Panc1 (cell line): ENCODE measurements around the gene KIF23. TPM values are rescaled to one million over a fixed set of nuclear protein-coding genes. Genes with fewer than 3 reads are reported as not detected.

Experiments used
- ATAC-seq: fragments of 200-7000 bp; cut with Tn5 transposase; 2 replicates; pipeline ENCODE4 v1.9.1; 2020; ENCODE audit warnings: mild to moderate bottlenecking, moderate library complexity
- BruUV-seq: library from RNA; stranded (reverse); fragments of 400-500 nt; replicated peaks from 2 replicates; lab custom pipeline; 2021; lab: Mats Ljungman, UMichigan
- CTCF ChIA-PET: fragments of 300-600 bp; sonication (Branson Sonifier 250); formaldehyde crosslinking; loops from one replicate; lab custom pipeline; 2022; ENCODE audit warnings: antibody characterized with exemption; lab: Charles Lee
- POLR2A ChIA-PET: fragments of 300-600 bp; sonication (Branson Sonifier 250); formaldehyde crosslinking; loops from one replicate; lab custom pipeline; 2022; ENCODE audit warnings: antibody characterized with exemption; lab: Charles Lee
- DNase-seq: peaks from one replicate; pipeline ENCODE4 v3.0.0-alpha.2; 2010; ENCODE audit warnings: low read depth, low spot score
- H3K27ac ChIP-seq: 2 replicates; pipeline ENCODE4 v1.5.1; 2011; ENCODE audit warnings: mild to moderate bottlenecking, low read length, inconsistent platforms
- H3K27me3 ChIP-seq: fragments of 200-500 bp; sonication (Bioruptor generic); 2 replicates; pipeline ENCODE4 v1.6.0; 2014; ENCODE audit warnings: low read length, inconsistent platforms; ENCODE audit not compliant: control insufficient read depth, insufficient read depth
- H3K36me3 ChIP-seq: fragments of 200-500 bp; sonication (Bioruptor generic); 2 replicates; pipeline ENCODE4 v1.5.1; 2014; ENCODE audit warnings: inconsistent platforms, mild to moderate bottlenecking, low read length, moderate library complexity; ENCODE audit not compliant: control insufficient read depth, insufficient read depth
- H3K4me1 ChIP-seq: 2 replicates; pipeline ENCODE4 v1.5.1; 2011; ENCODE audit warnings: inconsistent platforms, mild to moderate bottlenecking, low read length, moderate library complexity; ENCODE audit not compliant: control insufficient read depth, insufficient read depth
- H3K4me3 ChIP-seq, 2 experiments: 2 replicates each; pipeline ENCODE4 v1.5.1; 2011 to 2012; ENCODE audit warnings: low read depth in 2 of 2, low read length in 2 of 2, mild to moderate bottlenecking in 2 of 2, inconsistent platforms in 1 of 2, moderate library complexity in 1 of 2
- H3K9me3 ChIP-seq: fragments of 200-500 bp; sonication (Bioruptor generic); 2 replicates; pipeline ENCODE4 v1.5.1; 2014; ENCODE audit warnings: low read depth, mild to moderate bottlenecking, inconsistent platforms, low read length, moderate library complexity; ENCODE audit not compliant: control insufficient read depth, insufficient read depth
- POLR2AphosphoS5 ChIP-seq: IDR thresholded peaks from 2 replicates; pipeline ENCODE4 v1.6.1; 2012; ENCODE audit warnings: mild to moderate bottlenecking, low read depth, low read length, moderate library complexity
- SIN3A ChIP-seq: IDR thresholded peaks from 2 replicates; pipeline ENCODE4 v1.6.1; 2012; ENCODE audit warnings: low read depth, mild to moderate bottlenecking, low read length, moderate library complexity, borderline replicate concordance; ENCODE audit not compliant: insufficient read depth
- TCF7L2 ChIP-seq: IDR thresholded peaks from 2 replicates; pipeline ENCODE4 v1.6.1; 2011; ENCODE audit warnings: mild to moderate bottlenecking, low read depth, low read length, inconsistent platforms
- in situ Hi-C: cut with HindIII; loops from 2 replicates; pipeline ENCODE4 v1.10.0; 2016; ENCODE audit warnings: low sequenced_read_pairs, low pct_unique_long_range_greater_than_20kb
- intact Hi-C: fragments of 100-400 bp; cut with micrococcal nuclease; formaldehyde crosslinking; loops from one replicate; pipeline ENCODE4 v1.10.0; 2022; ENCODE audit not compliant: unreplicated experiment
- total RNA-seq: library from RNA; stranded (reverse); gene quantifications from one replicate; pipeline ENCODE4 v1.2.1, GENCODE V29; 2021; ENCODE audit not compliant: unreplicated experiment
- TF ChIP-seq, protein P1 (sequence below): fragments of 450-650 bp; IDR thresholded peaks from 2 replicates; pipeline ENCODE4 v1.5.1; 2017; ENCODE audit warnings: mild to moderate bottlenecking

Gene KIF23
- total RNA-seq, 1 experiment from 2014 or later, result 82.5 TPM

GRCh38 chr15:69497667-69498066 is 83.5 kb downstream of the KIF23 start:
- TF ChIP-seq, protein P1, sequence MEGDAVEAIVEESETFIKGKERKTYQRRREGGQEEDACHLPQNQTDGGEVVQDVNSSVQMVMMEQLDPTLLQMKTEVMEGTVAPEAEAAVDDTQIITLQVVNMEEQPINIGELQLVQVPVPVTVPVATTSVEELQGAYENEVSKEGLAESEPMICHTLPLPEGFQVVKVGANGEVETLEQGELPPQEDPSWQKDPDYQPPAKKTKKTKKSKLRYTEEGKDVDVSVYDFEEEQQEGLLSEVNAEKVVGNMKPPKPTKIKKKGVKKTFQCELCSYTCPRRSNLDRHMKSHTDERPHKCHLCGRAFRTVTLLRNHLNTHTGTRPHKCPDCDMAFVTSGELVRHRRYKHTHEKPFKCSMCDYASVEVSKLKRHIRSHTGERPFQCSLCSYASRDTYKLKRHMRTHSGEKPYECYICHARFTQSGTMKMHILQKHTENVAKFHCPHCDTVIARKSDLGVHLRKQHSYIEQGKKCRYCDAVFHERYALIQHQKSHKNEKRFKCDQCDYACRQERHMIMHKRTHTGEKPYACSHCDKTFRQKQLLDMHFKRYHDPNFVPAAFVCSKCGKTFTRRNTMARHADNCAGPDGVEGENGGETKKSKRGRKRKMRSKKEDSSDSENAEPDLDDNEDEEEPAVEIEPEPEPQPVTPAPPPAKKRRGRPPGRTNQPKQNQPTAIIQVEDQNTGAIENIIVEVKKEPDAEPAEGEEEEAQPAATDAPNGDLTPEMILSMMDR, result no peak
- TF ChIP-seq POLR2AphosphoS5 (no peak), TCF7L2 (no peak), SIN3A (no peak)
- POLR2A ChIA-PET, result no interaction called here
- no TSS peak for BruUV-seq
- no peak overlapping the region for H3K4me3 ChIP-seq
- ATAC-seq, result no peak
- CTCF ChIA-PET, result no interaction called here
- DNase-seq, result no peak
- intact Hi-C loops (no loop called here), in situ Hi-C loops (no loop called here)
- no peaks in the 10 kb centered on the region for H3K36me3 ChIP-seq
- H3K27me3 ChIP-seq, result no peaks in the 10 kb centered on the region
- no peak overlapping the region for H3K27ac ChIP-seq
- no peaks in the 10 kb centered on the region for H3K4me1 ChIP-seq
- no peaks in the 10 kb centered on the region for H3K9me3 ChIP-seq

Other genes with a start within 250 kb of the KIF23 start
- 2.0 TPM for gene PAQR5, start 115.4 kb upstream of the KIF23 start, total RNA-seq
- gene RPLP1, start 38.5 kb downstream of the KIF23 start, total RNA-seq, result 2,076 TPM